ENCODE data around the gene PRKAG3. TPM values are rescaled to one million over a fixed set of nuclear protein-coding genes. Genes with fewer than 3 reads are reported as not detected.
A peak's percentile ranks its signal among the peaks of the same experiment; 100 is the strongest.

Gene PRKAG3
- total RNA-seq, 1 donor from 2014 or later = 0.14 TPM

DNA sequence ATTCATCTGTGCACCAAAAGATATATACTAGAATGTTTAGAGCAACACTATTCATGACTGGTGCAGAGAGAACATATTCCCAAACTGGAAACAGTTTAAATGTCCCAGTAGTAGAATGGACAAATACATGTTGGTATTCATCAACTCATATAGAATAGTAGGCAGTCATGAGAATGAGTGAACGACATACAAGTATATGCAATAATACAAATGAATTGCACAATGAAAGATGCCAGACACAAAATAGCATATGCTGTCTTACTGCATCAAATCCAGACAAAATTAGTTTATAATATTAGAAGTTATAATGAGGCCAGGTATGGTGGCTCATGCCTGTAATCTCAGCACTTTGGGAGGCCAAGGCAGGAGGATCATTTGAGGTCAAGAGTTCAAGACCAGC lies 8.3 kb upstream of the PRKAG3 start:
- Histone ChIP-seq H3K27ac (replicated peaks) (no peak overlapping the region), H3K9me3 (replicated peaks) (peaks cover 20% of the 10 kb centered on the region), H3K36me3 (no peaks in the 10 kb centered on the region), H3K4me3 (no peak overlapping the region), H3K4me1 (no peaks in the 10 kb centered on the region), H3K27me3 (ENCODE audit: low read depth) (peaks cover 42% of the 10 kb centered on the region)
- intact Hi-C loops (cut with micrococcal nuclease) = loop anchor here (10.0 kb wide), 1 partner anchor 105 kb away; no protein-coding TSS in a partner anchor
- DNase-seq = no peak
- TF ChIP-seq, protein P1, sequence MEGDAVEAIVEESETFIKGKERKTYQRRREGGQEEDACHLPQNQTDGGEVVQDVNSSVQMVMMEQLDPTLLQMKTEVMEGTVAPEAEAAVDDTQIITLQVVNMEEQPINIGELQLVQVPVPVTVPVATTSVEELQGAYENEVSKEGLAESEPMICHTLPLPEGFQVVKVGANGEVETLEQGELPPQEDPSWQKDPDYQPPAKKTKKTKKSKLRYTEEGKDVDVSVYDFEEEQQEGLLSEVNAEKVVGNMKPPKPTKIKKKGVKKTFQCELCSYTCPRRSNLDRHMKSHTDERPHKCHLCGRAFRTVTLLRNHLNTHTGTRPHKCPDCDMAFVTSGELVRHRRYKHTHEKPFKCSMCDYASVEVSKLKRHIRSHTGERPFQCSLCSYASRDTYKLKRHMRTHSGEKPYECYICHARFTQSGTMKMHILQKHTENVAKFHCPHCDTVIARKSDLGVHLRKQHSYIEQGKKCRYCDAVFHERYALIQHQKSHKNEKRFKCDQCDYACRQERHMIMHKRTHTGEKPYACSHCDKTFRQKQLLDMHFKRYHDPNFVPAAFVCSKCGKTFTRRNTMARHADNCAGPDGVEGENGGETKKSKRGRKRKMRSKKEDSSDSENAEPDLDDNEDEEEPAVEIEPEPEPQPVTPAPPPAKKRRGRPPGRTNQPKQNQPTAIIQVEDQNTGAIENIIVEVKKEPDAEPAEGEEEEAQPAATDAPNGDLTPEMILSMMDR (IDR thresholded peaks at IDR 0.05; ENCODE audit: borderline replicate concordance) = no peak

DNA sequence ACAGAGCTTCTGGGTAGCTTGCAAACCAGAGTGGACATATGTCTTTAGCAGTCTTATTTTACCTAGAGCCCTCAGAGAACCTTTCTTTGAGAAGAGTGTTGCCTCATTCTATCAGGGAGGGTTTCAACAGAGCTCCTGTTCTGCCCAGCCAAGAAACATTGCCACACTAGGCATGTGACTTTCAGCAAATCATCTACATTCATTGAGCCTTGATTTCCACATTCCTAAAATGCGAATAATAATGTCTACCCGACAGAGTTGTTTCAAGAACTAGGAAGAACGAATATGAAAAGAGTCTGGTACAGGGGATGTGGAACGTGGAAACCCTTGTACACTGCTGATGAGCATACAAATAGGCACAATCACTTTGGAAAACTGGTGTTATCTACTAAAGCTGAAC lies 7.8 kb upstream of the PRKAG3 start:
- Histone ChIP-seq H3K27me3 (ENCODE audit: low read depth) (peaks cover 46% of the 10 kb centered on the region), H3K4me1 (no peaks in the 10 kb centered on the region), H3K9me3 (replicated peaks) (peaks cover 20% of the 10 kb centered on the region), H3K4me3 (no peak overlapping the region), H3K36me3 (no peaks in the 10 kb centered on the region), H3K27ac (replicated peaks) (no peak overlapping the region)
- intact Hi-C loops (cut with micrococcal nuclease) = loop anchor here (10.0 kb wide), 1 partner anchor 105 kb away; no protein-coding TSS in a partner anchor
- TF ChIP-seq, protein P1 (IDR thresholded peaks at IDR 0.05; ENCODE audit: borderline replicate concordance) = no peak
- DNase-seq = no peak

DNA sequence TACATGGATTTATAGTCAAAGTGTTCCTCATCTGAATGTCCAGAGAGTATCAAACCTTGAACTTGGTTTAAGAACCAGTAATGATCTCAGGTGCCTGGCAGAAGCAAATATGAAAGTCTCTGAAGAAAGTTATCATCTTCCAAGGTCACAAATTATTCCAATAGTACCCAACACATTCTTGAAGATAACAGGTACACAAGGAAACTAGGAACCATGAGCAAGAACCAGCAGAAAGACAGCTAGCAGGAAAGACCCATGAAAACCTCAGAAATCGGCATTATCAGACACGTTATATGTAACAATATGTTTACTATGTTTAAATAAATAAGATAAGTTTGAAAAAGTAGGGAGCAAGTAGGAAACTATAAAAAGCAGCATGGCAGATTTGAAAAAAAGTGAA lies 5.9 kb upstream of the PRKAG3 start:
- intact Hi-C loops (cut with micrococcal nuclease) = loop anchor here (10.0 kb wide), 1 partner anchor 103 kb away; no protein-coding TSS in a partner anchor
- TF ChIP-seq, protein P1 (IDR thresholded peaks at IDR 0.05; ENCODE audit: borderline replicate concordance) = no peak
- no peak for DNase-seq

DNA sequence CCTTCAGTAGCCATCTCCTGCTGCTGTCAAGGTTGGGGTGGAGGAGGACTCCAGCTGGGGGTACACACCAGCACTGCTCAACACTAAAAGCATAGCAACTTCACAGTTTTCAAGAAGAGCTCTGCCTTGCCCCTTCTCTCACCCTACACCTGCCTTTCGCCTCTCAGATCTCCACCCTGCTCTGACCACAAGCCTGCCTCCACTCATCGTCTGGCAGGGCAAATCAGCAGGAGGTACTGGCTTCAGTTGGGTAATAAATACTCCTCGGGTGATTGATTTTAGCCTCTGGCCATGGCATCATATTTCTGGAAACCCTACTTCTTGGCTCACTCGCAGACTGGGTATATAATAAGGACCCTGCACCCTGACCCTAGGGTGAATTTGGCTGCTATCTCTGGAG lies 3.1 kb upstream of the PRKAG3 start:
- Histone ChIP-seq H3K4me1 (peaks cover 6% of the 10 kb centered on the region), H3K27ac (replicated peaks) (no peak overlapping the region), H3K4me3 (no peak overlapping the region), H3K9me3 (replicated peaks) (peaks cover 20% of the 10 kb centered on the region), H3K36me3 (no peaks in the 10 kb centered on the region), H3K27me3 (ENCODE audit: low read depth) (peaks cover 74% of the 10 kb centered on the region)
- TF ChIP-seq, protein P1 (IDR thresholded peaks at IDR 0.05; ENCODE audit: borderline replicate concordance) = no peak
- DNase-seq = no peak
- intact Hi-C loops (cut with micrococcal nuclease) = loop anchor here (10.0 kb wide), 1 partner anchor 100 kb away; no protein-coding TSS in a partner anchor

More for the DNA sequence above, 5.9 kb upstream of the PRKAG3 start:
- Histone ChIP-seq H3K27ac (replicated peaks) (no peak overlapping the region), H3K4me3 (no peak overlapping the region), H3K27me3 (ENCODE audit: low read depth) (peaks cover 60% of the 10 kb centered on the region), H3K36me3 (no peaks in the 10 kb centered on the region), H3K4me1 (no peaks in the 10 kb centered on the region), H3K9me3 (replicated peaks) (peaks cover 20% of the 10 kb centered on the region)

DNA sequence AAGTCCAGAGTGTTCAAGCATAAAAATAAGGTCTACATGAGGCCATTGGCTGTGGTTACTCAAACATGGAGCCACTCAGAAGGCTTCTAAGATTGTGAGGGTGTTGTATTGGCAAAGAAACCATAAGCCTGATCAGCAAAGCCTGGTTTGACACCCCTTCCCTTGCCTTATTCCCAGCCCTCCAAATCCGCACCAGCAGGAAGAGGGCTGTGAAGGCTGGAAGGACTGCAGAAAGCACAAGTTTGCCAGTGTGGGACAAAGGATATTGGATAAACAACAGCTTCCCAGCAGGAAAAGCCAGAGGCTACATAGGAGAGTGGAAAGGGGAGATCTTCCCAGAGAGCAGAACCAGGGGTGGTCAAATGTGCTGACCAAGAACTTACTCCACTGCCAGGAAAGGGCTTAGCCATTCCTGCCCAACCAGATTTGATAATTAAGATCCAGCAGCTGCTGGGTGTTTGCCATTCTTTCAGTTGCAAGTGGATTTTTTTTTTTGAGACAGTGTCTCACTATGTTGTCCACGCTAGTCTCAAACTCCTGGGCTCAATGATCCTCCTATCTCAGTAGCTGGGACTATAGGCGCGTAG lies 1.5 kb upstream of the PRKAG3 start:
- Histone ChIP-seq H3K4me1 (peaks cover 6% of the 10 kb centered on the region), H3K36me3 (no peaks in the 10 kb centered on the region), H3K27ac (replicated peaks) (peak overlapping the region; percentile 86), H3K4me3 (no peak overlapping the region), H3K27me3 (ENCODE audit: low read depth) (peaks cover 74% of the 10 kb centered on the region), H3K9me3 (replicated peaks) (peaks cover 16% of the 10 kb centered on the region)
- intact Hi-C loops (cut with micrococcal nuclease) = loop anchor here (10.0 kb wide), 1 partner anchor 98 kb away; no protein-coding TSS in a partner anchor
- DNase-seq = no peak
- TF ChIP-seq, protein P1 (IDR thresholded peaks at IDR 0.05; ENCODE audit: borderline replicate concordance) = no peak

Data from left ventricle myocardium inferior (tissue), 1 donor.